Esophagus muscularis mucosa (tissue), 4 donors: ENCODE results near the gene MAL.

Experiments used
- CTCF ChIP-seq, 3 experiments: fragments of 200-600 bp in 2 of 3; fragments of 450-650 bp in 1 of 3; sonication (generic) in 2 of 3; IDR thresholded peaks; one replicate each; pipeline ENCODE4 v1.5.1; 2017 to 2019; ENCODE audit warnings: antibody characterized with exemption in 3 of 3, mild to moderate bottlenecking in 2 of 3, moderate library complexity in 1 of 3
- EP300 ChIP-seq: sonication (generic); formaldehyde crosslinking; IDR thresholded peaks from one replicate; pipeline ENCODE4 v1.6.1; 2017; ENCODE audit warnings: antibody characterized with exemption
- POLR2AphosphoS5 ChIP-seq, 2 donors: sonication (generic); formaldehyde crosslinking; IDR thresholded peaks; one replicate each; pipeline ENCODE4 v1.6.1; 2017; ENCODE audit warnings: antibody characterized with exemption in 2 of 2

GRCh38 chr2:95032341-95032740 lies 6.8 kb downstream of the MAL start:
- TF ChIP-seq EP300 (no peak), CTCF (IDR thresholded peaks at IDR 0.05) (no peak), POLR2AphosphoS5 (IDR thresholded peaks at IDR 0.05) (no peak)
